ENCODE data around the gene SELPLG.
"Not testable (repeated sequence)": the region's sequence is repeated elsewhere in the genome, so short reads cannot be mapped to it uniquely, and the experiment has no call there.

The SELPLG gene

DNA sequence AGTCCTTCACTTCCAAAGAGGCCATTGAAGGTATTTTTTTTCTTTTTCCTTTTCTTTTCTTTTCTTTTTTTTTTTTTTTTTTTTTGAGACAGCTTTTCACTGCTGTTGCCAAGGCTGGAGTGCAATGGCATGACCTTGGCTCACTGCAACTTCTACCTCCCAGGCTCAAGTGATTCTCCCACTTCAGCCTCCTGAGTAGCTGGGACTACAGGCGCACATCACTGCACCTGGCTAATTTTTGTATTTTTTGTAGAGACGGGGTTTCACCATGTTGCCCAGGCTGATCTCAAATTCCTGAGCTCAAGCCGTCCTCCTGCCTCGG, 14.8 kb downstream of the SELPLG start:
- DNase-seq (ENCODE audit: low spot score) = not testable (repeated sequence)

DNA sequence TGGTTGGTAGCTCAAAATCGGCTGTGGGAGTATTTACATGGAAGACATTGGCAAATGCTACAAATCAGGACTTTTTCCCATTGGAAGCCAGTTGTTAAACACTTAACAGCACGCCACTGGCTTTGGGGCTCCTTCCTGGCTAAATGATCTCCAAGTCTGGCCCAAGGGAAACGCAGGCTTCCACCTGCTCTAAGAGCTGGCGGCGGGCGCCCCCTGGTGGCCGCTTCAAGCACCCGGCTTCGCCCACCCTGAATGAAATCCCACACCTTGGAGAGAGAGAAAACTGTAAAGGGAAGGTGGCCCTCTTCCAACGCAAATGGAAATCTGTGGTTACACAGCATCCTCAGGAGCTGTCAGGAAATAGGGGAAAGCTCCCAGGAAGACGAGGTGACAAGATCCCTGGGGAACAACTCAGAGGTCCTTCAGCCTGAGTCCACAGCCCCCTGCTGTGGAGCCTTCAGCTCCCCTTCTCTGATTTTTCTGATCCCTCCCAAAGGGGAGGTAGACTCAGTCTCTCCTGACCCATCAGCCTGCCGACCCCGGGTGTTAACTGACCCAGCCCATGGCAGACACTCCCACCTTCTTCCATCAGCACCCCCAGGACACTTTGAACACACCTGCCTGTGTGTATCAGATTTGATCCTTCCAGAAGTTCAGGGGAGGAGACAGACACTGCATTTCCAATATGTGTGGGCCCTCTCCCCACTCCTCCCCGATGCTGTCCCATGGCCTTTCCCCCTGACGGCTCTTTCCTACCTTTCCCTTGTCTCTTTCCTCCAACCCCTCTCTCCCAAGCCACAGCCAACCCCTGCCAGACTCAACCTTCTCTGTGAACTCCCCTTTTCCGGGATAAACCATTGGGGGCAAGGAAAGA, 15.4 kb downstream of the SELPLG start:
- peak; percentile 92 for DNase-seq (ENCODE audit: low spot score)

DNA sequence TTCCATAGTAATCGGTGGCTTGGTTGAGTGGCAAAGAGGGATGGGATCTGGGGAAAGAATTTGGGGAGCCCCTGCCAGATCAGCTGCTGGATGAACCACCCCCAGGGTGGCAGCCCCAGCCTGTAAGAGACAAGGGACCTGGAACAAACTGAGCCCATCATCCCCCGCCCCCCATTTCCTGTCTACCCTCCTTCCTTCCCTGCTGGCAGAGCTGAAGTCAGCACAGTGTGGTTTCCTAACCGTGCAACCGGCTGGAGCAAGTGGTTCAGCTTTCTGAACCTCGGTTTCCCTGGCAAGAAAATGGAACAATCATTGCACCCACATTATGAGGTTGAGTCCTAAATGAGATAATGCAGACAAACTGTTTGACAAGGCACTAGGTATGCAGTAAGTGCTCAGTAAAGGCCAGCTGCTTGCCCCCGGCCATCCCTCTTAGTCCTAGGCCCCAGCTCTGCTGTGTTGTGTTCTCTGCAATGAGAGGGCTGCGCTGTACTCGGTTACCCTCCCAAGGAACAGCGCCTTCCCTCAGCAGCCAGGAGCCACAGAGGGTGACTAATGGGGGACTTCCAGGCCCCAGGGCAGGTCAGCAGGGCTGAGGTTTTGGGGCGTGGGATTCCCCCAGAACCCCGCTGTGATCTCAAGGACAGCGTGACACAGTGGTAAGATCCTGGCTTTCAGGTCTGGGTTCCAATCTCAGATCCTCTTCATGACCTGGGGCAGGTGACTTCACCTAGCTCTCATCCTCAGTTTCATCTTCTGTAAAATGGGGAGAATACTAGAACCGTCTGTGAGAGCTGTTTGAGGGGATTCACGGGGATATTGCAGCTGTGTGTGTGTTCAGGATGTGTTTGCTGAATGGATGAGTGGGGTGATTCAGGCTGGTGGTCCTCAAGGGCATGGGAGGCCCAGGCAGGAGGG, 16.5 kb downstream of the SELPLG start:
- no peak for DNase-seq (ENCODE audit: low spot score)

DNA sequence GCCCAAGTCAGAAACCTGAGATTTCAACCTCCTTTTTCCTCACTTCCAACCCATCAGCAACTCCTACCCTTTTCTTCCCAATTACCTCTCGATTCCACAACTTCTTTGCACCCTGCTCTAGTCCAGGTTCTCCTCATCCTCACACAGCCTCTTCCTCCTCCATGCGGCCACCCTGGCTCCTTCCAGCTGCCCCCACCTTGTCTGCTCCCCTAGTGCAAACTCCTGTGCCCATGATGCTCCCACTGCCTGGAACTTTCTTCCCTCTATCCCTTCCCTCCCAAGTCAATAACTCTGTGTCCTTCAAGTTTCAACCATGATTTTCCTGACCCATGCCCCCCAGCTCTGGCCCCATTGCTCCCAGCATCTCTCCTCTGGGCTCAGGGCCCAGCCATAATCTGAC, 17.3 kb downstream of the SELPLG start:
- DNase-seq (ENCODE audit: low spot score) = no peak

DNA sequence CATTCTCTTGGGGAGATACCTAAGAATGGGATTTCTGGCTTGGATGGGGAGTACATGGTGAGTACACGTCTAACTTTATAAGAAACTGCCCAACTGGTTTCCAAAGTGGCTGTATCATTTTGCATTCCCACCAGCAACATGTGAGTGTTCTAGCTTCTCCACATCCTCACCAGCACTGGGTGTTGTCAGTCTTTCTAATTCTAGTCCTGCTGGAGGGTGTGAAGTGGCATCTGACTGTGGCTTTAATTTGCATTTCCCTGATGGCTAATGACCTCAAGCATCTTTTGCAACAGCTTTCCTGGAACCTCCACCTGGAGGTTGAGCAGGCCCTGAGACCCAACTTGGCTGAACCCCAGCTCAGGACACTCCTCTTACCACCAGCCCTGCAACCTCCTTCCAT, 17.8 kb downstream of the SELPLG start:
- no peak for DNase-seq (ENCODE audit: low spot score)

DNA sequence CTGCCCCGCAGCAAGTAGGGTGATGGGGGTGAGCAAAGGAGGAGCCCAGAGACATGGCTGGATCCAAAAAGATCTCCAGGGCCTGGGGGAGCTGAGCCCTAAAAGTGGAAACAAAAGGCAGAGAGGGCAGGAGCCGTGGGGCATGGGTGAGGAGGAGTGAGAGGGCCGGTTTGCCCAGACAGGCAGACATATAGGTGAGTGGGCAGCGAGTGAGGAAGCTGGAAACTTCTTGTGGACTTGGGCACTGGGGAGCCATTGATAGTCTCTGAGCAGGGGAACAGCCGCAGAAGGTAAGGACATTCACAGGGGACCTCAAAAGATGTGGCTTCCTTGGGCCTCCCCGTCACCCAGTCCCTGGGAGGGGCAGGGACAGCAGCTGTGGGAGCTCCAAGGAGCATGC, 19.1 kb downstream of the SELPLG start:
- DNase-seq (ENCODE audit: low spot score) = no peak

DNA sequence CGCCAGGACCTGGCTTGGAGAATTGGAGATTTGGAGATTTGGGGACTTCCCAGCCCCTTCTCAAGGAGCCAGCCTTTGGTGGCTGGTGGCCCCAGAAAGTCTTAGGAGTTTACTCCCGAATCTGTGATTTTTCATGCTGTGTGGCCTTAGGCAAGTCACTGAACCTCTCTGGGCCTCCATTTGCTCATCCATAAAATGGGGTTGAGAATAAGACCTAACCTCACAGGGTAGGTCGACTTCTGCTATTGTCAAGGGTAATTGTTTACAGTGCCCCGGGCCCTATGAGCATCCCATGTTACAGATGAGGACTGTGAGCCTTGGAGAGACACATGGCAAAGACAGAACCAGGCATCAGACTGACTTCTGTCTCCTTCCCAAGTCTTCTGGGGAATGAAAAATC, 19.7 kb downstream of the SELPLG start:
- no peak for DNase-seq (ENCODE audit: low spot score)

DNA sequence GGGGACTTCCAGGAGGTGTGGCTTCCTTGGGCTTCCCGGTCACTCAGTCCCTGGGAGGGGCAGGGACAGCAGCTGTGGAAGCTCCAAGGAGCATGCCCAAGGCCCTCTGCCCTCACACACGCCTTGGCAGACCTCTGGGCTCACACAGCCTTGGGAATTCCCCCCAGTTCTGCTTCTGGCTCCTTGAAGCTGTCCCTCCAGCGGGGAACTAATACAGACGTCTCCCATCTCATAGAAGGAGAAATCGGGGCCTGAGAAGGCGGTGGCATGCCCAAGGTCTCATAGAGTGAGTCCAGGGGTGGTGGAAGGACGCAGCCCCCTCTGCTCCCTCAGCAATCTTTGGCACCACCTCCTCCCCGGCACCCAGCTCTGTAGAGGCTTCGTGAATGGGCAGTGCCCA, 20.1 kb downstream of the SELPLG start:
- no peak for DNase-seq (ENCODE audit: low spot score)

DNA sequence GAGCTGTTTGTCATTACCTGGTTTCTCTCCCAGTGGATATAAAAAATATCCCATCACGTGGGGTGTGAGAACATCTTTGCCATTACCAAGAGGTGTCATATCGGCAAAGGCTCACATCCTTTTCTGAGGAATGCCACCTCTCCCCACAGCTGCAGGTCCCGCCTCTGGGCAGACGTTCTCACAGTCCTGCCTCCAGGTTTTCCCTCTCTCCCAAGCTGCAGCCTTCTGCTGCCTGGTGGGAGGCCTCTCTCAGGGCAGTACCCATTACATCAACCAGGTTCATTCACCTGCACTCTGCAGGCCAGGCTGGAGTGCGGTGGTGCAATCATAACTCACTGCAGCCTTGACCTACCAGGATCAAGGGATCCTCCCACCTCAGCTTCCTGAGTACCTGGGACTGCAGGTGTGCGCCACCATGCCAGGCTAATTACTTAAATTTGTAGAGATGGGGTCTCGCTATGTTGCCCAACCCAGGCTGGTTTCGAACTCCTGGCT, 20.9 kb downstream of the SELPLG start:
- no peak for DNase-seq (ENCODE audit: low spot score)

DNA sequence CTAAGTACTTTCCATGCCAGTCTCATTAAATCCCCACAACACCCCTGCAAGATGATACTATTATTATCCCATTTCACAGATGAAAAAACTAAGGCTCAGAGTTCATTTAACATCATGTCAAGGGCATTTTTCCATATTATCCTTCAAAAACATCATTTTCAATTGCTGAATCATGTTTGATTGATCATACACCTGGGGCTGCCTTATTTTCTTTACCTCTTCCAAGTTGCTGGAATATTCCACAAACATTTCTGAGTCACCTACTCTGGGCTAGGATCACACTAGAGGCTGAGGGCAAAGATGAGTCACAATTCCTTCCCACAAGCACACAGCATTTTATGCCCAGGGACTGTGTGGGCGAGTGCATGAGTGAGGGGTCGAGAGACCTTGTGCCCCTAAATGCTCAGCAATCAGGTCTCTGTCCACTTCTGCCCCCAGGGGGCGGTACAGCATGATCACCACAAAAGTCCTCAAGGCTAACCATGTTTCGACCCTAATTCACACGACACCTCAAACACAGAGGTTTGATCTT, 21.7 kb downstream of the SELPLG start:
- peak; percentile 75 for DNase-seq (ENCODE audit: low spot score)

DNA sequence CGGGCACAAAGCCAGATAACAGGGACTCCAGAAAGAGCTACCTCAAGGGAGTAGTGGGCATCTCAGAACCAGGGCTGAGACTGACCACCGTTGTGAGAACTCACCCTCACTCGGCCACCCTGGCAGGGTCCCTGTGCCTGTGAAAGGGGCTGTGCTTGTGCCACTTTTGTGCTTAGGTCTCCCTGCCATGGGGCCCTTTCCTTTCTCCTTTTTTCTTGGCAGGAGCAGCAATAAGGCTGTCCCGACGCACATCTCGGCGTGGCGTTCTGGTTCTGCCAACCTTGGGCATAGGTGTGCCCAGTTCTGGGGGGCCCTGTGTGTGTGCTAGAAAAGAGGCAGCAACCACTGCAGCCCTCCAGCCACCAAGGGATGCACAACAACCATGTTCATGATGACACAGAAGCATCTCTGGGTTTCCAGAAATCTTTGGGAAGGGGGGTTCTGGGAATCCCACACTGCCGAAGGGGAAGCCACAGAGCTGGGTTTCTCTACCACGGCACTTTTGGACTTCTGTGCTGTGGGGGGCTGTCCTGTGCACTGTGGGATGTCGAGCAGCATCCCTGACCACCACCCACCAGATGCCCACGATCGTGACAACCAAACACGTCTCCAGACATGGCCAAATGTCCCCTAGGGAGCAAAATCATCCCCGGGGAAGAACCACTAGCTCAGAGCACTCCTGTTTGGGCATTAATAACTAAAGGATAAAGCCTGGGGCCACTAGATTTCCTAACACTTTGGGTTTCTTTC, 22.7 kb downstream of the SELPLG start:
- no peak for DNase-seq (ENCODE audit: low spot score)

DNA sequence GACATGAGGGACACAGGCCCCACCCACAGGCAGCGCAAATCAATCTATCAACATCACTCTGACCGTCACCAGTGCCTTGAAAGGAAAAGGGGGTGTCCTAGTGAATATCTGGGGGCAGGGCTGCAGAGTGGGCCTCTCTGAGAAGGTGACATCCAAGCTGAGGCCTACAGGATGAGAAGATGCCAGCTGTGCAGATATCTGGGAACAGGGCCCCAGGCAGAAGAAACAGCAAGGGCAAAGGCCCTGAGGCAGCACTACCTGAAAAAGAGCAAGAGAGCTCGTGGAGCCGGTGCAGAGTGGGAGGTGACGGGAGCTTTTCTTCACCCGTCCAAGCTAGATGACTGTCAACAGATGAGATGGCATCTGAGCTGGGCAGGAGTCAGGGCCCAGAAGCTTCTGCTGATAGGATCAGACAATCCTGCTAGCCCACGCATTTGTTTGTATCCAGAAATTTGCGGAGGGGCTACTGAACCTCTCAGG, 23.3 kb downstream of the SELPLG start:
- DNase-seq (ENCODE audit: low spot score) = no peak

DNA sequence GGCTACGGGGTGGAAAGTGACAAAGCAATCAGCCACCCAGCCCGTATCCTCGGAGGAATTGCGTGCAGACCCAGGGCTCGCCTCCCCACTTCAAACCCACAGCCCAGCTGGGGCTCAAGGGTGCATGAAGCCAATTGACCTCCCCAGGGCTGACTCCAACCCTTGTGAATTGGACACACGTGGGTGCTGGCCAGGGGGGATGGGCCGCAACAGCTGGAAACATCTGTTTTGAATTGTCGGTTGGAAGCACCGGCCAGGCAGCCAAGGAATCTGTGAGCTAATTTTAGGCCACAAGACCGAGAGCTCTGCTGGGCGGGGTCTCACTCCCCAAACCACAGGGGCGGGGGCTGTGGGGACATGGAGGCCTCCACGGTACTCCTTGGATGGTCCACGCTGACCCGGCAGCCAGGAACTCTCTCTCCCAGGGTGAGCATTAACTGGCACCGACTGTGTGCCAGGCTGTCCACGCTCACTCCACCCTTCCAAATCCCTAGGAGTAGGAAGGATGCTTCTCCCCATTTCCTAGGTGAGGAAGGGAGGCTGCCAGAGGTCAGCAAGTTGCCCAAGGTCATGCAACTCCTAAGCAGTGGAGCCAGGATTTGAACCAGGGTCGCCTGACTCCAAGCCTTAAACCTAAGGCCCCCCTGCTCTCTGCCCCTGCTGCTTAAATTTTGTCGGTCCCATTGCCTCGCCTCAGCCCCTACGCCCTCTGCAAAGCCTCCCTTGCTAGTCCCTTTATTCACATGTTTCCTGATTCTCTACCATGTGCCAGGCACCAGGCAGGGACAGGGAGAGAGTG, 24.0 kb downstream of the SELPLG start:
- DNase-seq (ENCODE audit: low spot score) = no peak

DNA sequence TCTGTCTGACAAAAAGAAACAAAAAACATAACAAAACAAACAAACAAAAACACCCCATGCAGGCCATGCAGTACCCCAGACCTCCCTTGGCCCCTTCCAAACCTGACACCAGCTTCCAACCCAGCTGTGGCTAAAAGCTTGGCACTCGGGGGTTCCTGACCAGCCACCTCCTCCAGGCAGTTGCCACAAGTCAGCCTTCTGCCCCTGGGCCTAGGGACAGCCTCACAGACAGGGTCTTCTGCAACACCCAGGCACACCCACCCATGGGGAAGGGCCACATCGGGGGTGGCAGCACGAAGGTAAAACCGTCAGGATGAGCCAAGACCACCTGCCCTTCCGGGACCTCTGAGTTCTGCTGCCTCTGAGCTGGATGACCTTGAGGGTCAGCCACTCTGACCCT, 25.1 kb downstream of the SELPLG start:
- no peak for DNase-seq (ENCODE audit: low spot score)

DNA sequence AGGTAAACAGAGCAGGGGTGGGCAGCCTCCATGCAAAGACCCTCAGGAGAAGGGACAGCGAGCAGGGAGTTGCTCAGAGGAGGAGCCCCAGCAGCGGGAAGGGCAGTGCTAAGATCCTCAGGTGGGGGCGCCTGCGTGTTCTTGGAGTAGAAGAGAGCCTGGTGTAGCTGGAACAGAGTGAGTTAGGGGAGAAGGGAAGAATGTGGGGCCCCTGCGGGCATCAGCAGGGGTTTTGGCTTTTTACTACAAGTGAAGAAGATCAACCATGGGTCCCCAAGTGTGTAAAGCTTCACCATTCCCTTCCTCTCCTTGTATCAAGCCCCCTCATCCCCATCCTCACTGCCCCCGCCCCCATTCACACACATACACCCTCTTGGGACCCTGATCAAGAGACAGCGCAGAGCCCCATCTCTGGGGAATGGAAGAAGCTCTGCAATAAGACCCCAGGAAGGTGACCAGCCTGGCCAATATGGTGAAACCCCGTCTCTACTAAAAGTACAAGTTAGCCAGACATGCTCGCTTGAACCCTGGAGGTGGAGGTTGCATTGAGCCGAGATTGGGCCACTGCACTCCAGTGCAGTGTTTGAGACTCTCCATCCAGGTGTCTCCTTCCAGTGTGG, 25.6 kb downstream of the SELPLG start:
- no peak for DNase-seq (ENCODE audit: low spot score)

DNA sequence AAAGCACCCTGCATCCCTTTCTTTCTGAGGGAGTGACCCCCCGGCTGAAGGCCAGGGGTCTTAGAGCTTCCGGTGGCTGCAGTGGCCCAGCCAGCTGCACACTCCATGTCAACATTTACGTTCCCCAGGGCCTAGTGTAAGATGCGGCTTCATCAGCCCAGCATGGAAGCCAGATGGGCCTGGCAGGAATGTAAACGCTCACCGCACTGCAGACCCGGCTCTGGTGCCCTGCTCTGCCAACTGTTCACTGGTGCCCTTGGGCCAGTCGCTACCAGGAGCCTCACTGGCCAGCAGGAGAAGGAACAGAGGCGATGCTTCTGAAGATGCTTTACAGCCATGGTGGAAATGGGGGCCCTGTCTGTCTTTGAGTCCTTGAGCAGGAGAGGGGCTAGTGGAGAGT, 27.2 kb downstream of the SELPLG start:
- no peak for DNase-seq (ENCODE audit: low spot score)

DNA sequence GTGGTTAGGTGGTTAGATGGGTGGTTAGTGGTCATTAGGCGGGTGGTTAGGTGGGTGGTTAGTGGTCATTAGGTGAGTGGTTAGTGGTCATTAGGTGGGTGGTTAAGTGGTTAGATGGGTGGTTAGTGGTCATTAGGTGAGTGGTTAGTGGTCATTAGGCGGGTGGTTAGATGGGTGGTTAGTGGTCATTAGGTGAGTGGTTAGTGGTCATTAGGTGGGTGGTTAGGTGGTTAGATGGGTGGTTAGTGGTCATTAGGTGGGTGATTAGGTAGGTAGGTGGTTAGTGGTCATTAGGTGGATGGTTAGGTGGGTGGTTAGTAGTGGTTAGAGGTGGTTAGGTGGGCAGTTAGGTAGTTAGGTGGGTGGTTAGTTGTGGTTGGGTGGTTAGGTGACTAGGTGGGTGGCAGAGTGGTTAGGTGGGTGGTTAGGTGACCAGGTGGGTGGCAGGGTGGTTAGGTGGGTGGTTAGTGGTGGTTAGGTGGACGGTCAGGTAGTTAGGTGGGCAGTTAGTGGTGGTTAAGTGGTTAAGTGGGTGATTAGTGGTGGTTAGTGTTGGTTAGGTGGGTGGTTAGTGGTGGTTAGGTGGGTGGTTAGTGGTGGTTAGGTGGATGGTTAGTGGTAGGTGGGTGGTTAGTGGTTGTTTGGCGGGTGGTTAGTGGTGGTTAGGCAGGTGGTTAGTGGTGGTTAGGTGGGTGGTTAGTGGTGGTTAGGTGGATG, 27.8 kb downstream of the SELPLG start:
- DNase-seq (ENCODE audit: low spot score) = no peak

DNA sequence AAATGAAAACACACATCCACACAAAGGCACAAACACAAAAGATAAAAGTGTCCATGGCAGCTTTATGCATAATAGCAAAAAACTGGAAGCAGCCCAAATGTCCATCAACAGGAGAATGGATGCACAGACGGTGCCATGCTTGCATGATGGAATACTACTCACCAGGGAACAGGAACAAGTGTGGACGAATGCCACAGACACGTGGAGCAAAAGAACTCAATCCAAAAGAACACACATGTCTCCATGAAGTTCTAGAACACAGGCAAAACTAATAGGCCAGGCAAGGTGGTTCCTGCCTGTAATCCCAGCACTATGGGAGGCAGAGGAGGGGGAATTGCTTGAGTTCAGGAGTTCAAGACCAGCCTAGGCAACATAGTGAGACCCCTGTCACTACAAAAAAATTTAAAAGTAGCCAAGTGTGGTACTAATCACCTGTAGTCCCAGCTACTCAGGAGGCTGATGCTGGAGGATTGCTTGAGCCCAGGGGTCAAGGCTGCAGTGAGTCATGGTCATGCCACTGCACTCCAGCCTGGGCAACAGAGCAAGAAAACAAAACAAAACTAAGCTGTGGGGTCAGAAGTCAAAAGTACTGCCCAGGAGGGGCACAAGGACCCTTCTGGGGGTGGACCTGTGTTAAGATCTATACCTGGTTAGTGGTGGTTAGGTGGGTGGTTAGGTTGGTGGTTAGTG, 28.5 kb downstream of the SELPLG start:
- DNase-seq (ENCODE audit: low spot score) = no peak

DNA sequence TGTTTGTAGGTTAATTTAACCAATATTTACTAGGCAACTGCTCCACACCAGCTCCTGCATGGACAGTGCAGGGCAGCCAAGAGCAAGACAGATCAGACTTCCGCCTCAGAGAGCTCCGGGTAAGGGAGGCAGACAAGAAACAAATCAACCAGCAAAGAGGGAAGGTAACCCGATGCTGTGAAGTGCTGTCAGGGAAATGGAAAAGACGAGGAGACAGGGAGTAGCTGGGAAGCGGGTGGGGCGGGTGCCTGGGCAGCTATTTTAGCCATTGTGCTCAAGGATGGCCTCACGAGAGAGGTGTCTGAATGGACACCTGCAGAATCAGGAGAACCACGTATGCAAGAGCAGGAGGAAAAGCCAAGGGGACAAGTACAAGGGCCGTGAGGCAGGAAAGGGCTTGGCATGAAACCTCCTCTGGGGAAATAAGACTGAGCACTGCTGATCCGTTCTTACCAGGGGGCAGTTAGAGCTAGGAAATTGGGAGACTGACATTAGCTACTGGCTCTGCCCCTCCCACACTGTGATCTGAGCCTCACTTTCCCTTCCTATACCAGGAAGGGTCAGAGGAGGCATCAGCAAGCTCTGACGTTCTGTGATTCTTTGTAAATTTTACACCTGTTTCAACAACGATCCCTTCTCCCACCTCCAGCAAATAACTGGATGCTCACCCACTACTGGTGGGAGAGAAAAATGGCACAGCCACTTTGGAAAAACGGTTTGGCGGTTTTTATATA, 29.3 kb downstream of the SELPLG start:
- DNase-seq (ENCODE audit: low spot score) = no peak
